ENCODE results near the gene CMIP.

DNA sequence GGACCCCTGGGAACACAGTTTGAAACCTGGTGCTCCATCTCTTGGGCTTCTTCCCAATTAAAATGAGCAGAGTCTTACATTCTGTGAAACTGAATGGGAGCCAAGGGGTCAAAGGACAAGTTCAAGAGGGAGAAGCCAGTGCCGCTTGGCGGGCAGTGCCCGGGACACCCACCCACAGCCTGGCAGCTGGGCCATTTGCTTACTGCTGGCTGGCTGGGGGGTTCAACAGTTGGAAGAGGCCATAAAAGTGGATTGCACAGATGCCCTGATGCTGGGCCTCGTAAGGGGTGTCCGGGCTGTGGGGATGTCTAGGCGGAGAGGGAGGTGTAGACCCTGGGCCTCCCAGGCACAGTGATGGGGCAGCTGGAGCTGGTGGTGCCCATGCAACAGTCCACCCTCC lies 52.1 kb downstream of the CMIP start:
- TF ChIP-seq, protein P1, sequence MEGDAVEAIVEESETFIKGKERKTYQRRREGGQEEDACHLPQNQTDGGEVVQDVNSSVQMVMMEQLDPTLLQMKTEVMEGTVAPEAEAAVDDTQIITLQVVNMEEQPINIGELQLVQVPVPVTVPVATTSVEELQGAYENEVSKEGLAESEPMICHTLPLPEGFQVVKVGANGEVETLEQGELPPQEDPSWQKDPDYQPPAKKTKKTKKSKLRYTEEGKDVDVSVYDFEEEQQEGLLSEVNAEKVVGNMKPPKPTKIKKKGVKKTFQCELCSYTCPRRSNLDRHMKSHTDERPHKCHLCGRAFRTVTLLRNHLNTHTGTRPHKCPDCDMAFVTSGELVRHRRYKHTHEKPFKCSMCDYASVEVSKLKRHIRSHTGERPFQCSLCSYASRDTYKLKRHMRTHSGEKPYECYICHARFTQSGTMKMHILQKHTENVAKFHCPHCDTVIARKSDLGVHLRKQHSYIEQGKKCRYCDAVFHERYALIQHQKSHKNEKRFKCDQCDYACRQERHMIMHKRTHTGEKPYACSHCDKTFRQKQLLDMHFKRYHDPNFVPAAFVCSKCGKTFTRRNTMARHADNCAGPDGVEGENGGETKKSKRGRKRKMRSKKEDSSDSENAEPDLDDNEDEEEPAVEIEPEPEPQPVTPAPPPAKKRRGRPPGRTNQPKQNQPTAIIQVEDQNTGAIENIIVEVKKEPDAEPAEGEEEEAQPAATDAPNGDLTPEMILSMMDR (IDR thresholded peaks at IDR 0.05) = no peak
- TF ChIP-seq POLR2AphosphoS5 (IDR thresholded peaks at IDR 0.05) = no peak
